GM18526 (cell line): Measurements from ENCODE around the gene CCDC184.

Experiments used
- POLR2A ChIP-seq: IDR thresholded peaks from 3 replicates; pipeline ENCODE4 v1.6.1; 2011; ENCODE audit not compliant: insufficient read length; ENCODE audit errors: extremely low read depth

Gene CCDC184

DNA sequence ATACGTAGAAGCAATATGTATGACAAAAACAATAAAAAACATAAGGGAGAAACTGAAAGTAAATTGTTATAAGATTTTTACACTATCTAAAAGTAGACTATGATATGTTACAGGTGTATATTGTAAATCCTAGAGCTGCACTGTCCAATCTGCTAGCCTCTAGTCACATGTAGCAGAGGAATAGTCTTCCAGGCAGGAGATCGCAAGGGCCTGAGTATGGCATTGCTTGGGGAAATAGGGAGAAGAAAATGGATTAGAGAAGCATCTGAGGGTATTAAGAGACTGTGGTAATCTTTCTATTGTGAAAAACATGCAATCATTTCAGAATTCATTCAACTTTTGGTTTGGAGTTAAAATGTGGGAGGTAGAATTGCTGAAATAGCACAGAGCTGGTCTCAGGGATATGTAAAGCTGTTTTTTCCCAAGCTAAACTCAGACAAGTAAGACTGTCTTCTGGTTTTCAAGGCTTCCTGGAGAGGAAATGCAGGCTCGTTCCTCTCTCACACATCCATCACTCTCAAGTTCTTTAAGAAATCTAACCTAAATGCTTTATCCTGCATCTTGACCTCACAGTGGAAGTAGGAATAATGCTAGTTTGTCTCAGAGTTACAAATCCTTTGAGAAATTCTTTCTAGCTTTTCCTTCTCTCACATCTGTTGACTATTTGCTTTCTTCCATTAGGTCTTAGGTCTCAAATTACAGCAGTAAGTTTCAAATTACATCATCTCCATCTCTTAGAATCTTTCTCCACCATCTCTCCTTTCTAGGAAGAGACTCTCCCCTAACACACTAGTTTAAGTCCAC is 7.6 kb upstream of the CCDC184 start:
- TF ChIP-seq POLR2A: no peak

DNA sequence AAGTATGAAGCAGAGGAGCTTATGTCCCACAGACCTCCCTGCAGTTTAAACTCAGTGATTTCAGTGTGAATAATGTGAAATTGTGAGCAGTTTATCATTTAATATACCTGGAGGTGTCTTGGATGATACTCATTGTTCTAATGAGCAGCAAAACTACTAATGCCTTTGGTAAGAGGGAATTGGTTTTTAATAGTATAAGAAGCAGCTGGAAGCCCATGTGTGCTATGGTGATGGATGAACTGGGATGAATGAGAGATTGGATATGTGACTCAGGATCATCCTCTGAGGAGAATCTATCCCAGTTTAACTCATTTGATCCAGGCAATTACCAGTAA is 7.1 kb upstream of the CCDC184 start:
- no peak for TF ChIP-seq POLR2A

DNA sequence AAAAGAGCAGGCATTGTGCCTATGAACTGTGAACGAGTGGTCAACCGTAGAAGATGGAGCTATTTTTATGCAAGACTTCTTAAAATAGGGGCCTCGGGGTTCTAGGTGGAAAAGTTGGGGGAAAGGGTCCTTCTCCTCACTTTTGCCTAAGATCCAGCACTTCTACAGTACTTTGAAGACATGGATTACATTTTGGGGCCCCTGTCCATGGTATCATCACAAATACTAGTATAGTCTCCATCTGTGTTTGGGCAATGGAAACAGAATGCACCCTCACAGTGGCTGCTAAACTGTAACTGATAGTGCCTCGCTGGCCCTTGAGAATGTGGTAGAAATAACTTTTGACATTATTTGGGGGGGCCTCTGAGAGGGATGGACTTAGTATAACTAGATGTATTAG is 5.5 kb upstream of the CCDC184 start:
- TF ChIP-seq POLR2A: no peak

GRCh38 chr12:48179466-48179865 is 4.0 kb upstream of the CCDC184 start:
- no peak for TF ChIP-seq POLR2A

DNA sequence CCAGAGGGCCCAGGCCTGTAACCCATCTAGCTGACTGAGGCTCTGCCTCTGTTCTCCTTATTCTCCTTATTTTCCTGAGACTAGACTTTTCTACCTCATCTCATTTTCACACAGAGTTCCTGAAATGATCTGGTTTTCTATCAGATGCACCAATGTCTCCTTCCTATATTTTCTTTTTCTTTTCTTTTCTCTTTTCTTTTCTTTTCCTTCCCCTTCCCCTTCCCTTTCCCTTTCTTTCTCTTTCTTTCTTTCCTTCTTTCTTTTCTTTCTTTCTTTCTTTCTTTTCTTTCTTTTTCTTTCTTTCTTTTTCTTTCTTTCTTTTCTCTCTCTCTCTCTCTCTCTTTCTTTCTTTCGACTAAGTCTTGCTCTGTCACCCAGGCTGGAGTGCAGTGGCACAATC is 3.0 kb upstream of the CCDC184 start:
- TF ChIP-seq POLR2A: no peak

GRCh38 chr12:48180857-48181495 is 2.5 kb upstream of the CCDC184 start:
- TF ChIP-seq POLR2A: no peak

DNA sequence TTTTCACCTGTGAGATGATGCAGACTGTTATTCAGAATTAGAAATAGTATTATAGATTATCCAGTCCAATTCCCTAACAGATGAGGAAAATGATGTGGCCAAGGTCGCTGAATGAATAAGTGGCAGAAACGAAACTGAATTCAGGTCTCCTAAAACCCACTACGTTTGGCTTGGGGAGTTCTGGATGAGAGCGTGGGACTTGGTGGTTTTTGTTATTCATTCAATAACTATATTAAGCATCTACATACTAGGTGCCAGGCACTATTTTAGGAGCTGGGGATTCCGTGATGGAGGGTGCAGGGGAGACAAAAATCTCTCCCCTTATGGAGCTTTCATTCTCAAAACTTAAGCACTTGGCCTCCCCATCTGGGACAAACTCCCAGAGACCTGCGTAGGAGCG is 813 bp upstream of the CCDC184 start:
- no peak for TF ChIP-seq POLR2A

GRCh38 chr12:48183876-48184548 is 568 bp downstream of the CCDC184 start:
- no peak for TF ChIP-seq POLR2A

DNA sequence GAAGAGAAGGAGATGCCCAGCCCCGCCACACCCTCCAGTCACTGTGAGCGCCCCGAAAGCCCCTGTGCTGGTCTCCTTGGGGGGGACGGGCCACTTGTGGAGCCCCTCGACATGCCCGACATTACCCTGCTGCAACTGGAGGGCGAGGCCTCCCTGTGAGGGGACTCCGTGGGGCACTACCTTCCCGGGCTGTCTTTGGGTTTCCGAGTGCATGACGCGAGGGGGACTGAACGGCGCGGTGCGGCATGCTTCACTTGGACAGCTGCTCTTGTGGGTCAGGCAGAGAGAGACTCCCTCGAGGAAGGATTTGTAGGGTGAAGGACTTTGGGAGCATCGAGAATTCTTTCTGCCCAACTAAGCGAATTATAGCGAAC is 1.1 kb downstream of the CCDC184 start:
- TF ChIP-seq POLR2A: no peak

GRCh38 chr12:48185181-48185919 is 1.9 kb downstream of the CCDC184 start:
- no peak for TF ChIP-seq POLR2A

- no peak for TF ChIP-seq POLR2A
Measured at GRCh38 chr12:48187916-48188695, 4.7 kb downstream of the CCDC184 start.

DNA sequence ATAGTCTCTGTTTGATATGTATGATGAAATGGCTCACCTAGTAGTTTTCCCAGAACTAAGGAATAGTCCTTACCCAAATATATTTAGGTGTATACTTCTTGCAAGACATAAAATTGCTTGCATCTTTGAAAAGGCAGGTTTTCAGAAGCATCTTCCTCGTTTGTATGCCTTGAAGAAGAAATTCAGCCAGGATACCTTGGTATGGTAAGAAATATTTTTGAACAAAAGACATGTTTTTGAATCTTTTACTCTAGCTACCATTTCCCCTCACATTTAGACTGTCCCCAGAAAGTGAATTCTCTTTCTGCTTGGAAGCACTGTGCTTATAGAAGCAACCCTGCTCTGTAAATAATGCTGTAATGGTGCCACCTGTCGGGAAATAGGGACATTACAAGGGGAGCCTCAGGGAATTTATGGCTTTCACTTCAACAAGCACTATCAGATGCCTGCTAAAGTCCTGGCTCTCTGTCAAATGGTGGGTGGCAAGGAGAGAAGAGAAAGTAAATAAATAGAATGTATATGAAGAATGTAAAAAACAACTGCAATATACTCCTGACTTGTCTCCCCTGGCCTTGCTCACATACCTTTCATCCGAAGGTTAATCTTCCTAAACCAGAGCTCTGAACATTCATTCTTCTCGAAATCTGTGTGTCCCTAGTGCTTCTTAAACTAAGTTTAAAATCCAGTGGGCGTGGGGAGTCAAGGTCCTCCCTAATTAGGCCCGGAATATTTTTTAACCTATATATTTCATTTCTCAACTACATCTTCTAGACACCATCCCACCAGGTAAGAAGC is 6.1 kb downstream of the CCDC184 start:
- no peak for TF ChIP-seq POLR2A

- TF ChIP-seq POLR2A: no peak
Measured at GRCh38 chr12:48191096-48191495, 7.7 kb downstream of the CCDC184 start.

DNA sequence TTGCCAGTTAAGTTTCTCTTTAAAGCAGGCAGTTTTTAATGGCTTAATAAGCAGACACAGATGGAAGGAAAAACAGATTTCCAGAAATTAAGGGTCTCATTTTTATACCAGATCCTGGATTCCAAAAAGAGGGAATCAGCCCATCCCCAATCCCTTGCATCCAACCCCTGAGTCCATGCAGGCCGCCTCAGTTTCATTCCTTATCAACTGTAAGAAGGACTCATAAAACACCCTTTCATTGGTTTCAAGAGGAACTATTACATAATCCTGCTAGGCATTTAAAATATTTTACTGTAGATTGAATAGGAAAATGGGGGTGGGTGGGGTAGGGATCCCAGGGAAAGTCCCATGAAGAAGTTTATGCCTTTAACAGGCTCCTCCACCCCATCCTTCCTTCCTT is 9.4 kb downstream of the CCDC184 start:
- no peak for TF ChIP-seq POLR2A

DNA sequence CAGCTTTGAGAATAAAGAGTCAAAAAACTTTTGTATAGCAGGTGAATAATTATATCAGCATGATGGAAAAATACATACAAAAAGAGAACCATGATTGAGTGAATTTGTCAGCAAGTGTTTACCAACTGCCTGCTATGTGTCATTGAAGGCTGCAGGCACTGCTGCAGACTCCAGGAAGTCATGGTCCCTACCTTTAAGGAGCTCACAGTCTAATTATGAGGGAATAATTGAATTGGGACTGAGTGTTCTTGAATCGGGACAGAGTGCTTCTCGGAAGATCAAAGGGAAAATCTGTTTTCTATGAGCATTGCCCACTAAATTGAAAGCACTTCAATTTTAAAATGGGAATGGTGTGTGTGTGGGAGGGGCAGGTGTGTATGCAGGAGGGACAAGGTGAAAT is 10.2 kb downstream of the CCDC184 start:
- no peak for TF ChIP-seq POLR2A

GRCh38 chr12:48194799-48195201 is 11.4 kb downstream of the CCDC184 start:
- no peak for TF ChIP-seq POLR2A
